A172 (cell line): ENCODE data around the gene IDH1. TPM values are rescaled to one million over a fixed set of nuclear protein-coding genes. Genes with fewer than 3 reads are reported as not detected.
"Not testable (repeated sequence)": the region's sequence is repeated elsewhere in the genome, so short reads cannot be mapped to it uniquely, and the experiment has no call there.

Source experiments
- DNase-seq: peaks from one replicate; pipeline ENCODE4 v3.0.0-alpha.2; 2015; ENCODE audit warnings: low spot score
- total RNA-seq: library from RNA; depleted of rRNA; stranded (reverse); fragments of >200 nt; shearing (Covaris generic); gene quantifications from 2 replicates; pipeline ENCODE4 v1.2.3, GENCODE V29; 2014; rRNA removed

IDH1 gene
- 162 and 172 TPM in 2 replicates for total RNA-seq

- peak; percentile 89 for DNase-seq
These were observed at the start of gene IDH1 for GRCh38 chr2:208254871-208255556. TSS of gene IDH1 (minus strand) at chr2:208255071. CDS start at chr2:208251551, 3,520 bp downstream.

DNA sequence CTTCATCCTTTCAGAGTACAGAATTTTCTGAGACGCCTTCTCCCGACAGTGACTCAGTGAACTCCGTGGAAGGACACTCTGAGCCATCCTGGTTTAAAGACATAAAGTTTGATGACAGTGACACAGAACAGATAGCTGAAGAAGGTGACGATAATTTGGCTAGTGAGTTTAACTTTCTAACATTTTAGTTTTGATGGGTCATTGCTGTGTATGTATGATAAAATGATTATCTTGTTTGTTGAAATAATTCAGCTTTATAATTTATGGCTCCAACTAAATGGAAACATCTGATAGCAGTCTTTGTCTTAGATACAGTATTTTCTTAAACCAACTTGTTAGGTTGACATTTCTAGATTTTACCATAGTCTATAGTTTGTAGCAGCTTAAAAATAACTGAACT lies 49.3 kb upstream of the IDH1 start:
- DNase-seq: no peak

DNA sequence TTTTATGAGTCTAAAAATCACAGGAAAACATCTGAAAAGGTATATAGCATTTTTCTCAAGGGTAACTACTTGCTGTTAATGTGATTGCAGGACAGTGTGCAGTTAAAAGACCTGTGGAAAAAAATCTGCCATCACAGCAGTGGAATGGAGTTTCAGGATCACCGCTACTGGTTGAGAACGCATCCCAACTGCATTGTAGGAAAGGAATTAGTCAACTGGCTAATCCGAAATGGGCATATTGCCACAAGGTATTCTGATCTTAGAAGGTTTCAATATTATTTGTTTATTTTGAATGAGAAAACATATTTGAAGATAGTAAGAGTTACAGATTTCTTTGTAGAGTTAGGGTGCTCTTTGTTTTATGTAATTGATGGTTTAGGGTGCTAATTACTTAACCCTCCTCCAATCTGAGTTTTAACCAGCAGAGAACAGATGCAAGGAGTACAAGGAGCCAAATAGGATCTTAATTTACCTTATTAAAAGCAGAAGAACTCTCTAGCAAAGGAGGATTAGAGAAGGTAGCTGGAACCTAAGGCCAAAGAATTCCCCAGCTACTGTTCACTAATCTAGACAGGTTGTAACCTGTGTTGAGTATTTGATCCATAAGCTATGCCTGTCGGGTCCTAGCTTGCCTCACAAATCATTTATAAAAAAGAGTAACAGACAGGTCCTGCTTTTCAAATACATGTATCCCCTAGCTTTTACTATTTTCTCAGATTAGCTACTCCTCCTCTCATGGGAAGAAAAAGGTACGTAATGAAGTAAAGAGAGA lies 46.2 kb upstream of the IDH1 start:
- DNase-seq: no peak

- no peak for DNase-seq
These were observed 43.1 kb upstream of the IDH1 start for GRCh38 chr2:208297961-208298360.

GRCh38 chr2:208296610-208297009 lies 41.7 kb upstream of the IDH1 start:
- no peak for DNase-seq

GRCh38 chr2:208295834-208296233 lies 41.0 kb upstream of the IDH1 start:
- DNase-seq: no peak

DNA sequence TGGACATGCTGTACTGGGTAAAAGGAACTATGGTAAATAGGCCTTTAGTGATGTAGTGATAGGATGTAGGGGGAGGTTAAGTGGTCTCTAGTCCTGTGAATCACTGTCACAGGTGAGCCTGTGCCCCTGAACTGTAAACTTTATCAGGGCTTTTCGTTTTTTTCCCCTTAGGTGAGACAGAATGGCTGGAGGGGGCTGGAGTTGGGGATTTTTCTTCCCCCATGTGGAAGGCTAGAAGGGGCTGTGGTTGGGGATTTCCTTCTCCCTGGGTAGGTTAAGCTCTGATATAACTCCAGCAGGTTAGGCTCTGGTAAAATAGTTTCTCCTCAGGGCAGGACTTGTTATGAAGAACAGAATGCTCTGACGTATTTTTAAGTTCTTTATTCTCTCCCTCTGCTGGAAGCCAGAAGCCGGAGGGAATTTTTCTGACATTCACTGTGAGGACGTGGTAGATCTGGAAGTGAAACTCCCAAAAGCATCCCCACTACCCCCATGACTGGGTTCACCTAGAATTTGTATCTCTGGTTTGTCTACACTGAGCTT lies 39.7 kb upstream of the IDH1 start:
- no peak for DNase-seq

DNA sequence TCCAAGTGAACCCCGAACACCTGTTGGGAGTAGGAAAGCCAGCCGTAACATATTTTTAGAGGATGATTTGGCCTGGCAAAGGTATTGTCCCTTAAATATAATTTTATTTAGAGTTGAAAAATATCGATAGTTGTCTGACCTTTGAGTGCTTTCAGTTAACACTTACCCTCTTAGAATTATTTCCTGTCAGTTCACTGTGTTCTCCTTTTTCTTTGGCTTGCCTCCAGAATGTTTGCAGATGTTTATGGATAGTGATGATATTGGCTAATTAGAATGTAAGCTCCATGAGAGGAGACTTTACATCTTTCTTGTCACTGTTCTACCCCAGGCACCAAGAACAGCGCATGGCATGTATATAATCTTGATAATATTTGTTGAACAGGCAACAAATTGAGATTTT lies 31.0 kb upstream of the IDH1 start:
- DNase-seq: no peak

GRCh38 chr2:208280933-208281332 lies 26.1 kb upstream of the IDH1 start:
- peak; percentile 26 for DNase-seq

GRCh38 chr2:208280234-208280633 lies 25.4 kb upstream of the IDH1 start:
- DNase-seq: no peak

GRCh38 chr2:208279236-208279635 lies 24.4 kb upstream of the IDH1 start:
- no peak for DNase-seq

GRCh38 chr2:208278549-208278948 lies 23.7 kb upstream of the IDH1 start:
- DNase-seq: no peak

DNA sequence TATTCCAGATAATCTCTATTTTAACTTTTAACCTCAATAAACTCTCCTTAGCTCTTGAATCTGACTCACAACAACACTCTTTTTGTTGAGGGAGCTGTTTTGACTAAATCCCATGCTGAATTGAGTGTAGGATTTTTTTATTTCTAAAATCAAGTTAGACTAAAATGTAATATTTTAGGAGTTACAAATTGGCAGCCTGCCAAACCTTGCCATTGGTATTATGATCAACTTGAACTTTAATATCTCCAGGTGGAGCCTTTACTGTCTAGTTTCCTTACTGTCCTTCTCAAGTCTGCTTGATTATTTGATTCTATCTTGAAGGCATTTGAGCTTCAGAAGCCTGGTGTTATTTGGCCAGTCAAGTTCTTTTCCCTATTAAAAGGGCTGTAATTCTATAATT lies 19.9 kb upstream of the IDH1 start:
- no peak for DNase-seq

DNA sequence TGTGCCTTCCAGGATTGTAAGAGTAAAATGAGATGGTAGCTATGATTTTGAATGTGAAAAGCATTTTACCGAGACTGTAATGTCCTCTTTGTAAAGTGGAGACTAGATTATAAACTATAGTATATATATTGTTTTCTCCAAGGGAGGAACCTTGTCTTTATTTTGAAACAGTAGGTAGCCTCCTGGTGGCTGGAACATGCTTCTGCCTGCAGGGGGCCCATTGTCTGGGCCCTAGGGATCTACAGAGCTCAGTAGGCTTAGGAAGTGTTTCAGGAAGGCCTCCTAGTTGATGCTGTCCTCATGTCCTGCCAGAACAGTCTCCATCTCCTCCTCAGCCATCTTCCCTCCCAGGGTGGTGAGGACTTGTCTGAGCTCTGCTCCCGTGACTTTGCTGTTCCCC lies 14.2 kb upstream of the IDH1 start:
- DNase-seq: no peak

DNA sequence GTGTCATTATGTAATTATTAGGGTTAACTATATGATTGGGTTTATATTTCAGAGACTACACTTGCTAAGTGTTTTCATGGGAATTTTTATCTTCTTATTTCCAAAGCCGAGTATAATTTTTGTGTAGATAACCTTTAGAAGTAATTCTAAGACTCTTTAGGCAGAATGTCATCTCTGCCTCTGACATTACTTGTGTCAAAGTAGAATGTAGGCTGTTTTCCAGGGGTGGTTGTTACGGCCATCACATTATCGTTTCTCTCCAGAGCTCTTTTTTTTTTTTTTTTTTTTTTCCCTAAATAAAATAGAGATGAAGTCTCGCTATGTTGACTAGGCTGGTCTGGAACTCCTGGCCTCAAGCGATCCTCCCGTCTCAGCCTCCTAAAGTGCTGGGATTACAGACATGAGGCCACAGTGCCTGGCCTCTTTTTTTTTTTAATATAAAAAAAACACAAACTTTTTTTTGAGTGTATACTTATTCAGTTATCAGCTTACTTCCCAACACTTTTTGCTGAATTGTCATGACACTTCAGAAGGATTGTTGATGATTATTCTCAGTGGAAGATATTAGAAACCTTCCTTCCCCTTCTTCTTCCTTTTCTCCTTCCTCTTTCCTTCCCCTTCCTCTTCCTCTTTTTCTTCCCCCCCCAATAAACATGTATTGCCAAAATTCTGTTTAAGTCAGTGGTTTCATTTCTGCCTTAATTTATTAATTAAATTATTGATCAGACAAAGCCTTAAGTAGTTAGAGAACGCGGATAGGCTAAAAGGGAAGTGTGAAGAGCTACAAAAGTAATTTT lies 13.5 kb upstream of the IDH1 start:
- DNase-seq: no peak

GRCh38 chr2:208267526-208267925 lies 12.7 kb upstream of the IDH1 start:
- not testable (repeated sequence) for DNase-seq

DNA sequence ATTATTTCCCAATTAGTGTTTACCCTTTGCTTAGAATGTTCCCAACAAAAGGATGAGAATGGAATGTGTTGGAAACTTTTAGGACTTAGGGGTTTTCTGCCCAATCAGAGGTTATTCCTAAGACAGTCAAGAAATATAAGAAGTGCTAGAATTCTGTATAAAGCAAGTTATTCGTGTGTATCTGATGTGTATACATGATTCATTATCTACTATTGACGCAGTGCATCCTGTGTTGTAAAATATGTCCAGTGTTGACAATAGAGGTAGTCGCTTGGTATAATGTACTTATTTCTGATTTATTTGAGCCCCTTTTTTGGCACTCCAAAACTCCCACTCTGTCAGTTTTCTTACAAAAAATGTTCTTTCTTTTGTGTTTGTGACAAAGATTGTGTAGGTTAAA lies 12.1 kb upstream of the IDH1 start:
- no peak for DNase-seq

DNA sequence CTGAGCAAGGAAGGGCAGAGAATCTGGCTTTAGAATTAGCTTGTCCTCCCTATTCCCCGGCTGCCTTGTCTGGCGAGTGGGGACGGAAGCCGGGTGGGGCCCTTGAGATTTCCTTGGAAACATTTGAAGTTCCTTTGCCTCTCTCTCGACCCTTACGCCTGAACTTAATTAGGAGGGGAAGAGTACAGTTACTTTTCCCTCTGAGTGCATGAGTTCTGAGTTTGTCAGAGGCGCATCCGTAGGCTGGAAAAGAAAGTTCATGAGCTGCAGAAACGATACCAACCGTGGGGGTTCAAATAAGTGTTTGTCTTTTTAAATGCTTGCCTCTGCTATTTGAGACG lies 11.7 kb upstream of the IDH1 start:
- peak; percentile 22 for DNase-seq

DNA sequence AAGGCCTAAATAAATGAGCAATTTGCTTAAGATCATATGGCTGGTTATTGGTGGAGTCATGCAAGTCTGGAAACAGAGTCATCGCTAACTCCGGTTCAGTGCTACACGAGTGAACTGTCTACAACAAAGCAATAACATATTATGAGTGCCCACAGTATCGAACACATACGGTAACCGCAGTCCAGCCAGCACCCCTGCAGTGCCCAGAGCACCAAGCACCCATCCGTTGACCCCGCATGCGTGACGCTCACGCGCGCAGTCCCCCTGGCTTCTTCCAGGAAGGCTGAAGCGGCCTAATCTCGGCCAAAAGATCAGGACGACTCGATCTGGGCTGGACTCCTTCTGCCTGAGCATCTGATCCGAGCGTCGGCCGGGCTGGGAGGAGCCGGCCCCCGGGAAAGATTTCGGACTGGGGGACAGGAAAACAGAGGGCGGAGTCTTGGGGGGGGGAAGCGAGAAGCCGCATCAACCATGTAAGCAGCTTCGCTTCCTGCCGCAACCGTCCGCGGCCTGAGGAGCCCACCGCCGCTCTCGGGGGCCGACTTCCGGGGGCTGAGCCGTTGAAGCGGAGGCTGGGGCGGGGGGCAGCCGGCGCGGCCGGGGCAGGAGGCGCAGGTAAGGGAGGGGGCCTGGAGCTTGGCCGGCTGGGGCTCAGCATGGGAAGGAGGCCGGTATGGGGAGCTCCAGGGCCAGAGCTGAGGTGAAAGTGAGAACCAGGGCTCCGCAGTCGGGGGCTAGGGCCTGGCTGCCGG lies 11.1 kb upstream of the IDH1 start, which contains the start of gene PIKFYVE:
Gene PIKFYVE, plus strand, starts transcription at position 455 of the 752 bp plus-strand sequence. CDS start 5,265 bp downstream, outside the sequence.
- peak; percentile 98 for DNase-seq

DNA sequence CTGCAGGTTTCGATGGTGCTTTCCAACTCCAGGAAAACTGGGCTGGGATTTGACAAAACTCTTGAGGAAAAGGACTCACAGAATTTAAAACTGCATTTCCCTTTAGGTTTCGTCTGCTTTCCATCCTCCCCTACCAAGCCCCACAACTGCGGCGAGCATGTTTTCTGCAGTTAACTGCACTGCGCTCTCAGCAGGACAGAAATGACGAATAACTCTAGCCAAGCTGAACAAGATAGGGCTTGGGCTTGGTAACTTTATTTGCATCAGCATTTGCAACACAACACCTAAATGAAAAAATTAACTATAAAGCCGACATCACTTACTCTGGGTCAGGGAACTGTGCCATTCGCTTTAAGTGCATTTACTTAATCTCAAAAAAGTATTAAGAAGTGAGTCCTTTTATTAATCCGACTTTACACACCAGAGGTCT lies 10.5 kb upstream of the IDH1 start:
- DNase-seq: no peak
